Spleen (tissue), 7 donors: ENCODE data around the gene CENPB.

Experiments used
- POLR2A ChIP-seq, 3 donors: fragments of 450-650 bp; IDR thresholded peaks; one replicate each; pipeline ENCODE4 v1.5.1; 2017; ENCODE audit warnings: antibody characterized with exemption in 3 of 3, mild to moderate bottlenecking in 1 of 3
- TF ChIP-seq, protein P1 (sequence below), 11 experiments: fragments of 200-600 bp in 7 of 11; fragments of 450-650 bp in 4 of 11; sonication (generic) in 4 of 11; IDR thresholded peaks in 8 of 11; conservative IDR thresholded peaks in 3 of 11; 1 replicate in 7 of 11; 2 replicates in 4 of 11; pipeline versions ENCODE4 v1.4.0 to v1.8.0; 2016 to 2021; ENCODE audit warnings: antibody characterized with exemption in 11 of 11, inconsistent platforms in 4 of 11, mild to moderate bottlenecking in 1 of 11
- donor health status: DM: no; HTN: no; CAD: no; lungs with moderate emphysema.
- donor health status: DM: no; HTN: no; CAD: no.
- donor health status: DM: no; HTN: no; CAD: no.

GRCh38 chr20:3836132-3836531 lies 49.6 kb upstream of the CENPB start:
- TF ChIP-seq, protein P1, sequence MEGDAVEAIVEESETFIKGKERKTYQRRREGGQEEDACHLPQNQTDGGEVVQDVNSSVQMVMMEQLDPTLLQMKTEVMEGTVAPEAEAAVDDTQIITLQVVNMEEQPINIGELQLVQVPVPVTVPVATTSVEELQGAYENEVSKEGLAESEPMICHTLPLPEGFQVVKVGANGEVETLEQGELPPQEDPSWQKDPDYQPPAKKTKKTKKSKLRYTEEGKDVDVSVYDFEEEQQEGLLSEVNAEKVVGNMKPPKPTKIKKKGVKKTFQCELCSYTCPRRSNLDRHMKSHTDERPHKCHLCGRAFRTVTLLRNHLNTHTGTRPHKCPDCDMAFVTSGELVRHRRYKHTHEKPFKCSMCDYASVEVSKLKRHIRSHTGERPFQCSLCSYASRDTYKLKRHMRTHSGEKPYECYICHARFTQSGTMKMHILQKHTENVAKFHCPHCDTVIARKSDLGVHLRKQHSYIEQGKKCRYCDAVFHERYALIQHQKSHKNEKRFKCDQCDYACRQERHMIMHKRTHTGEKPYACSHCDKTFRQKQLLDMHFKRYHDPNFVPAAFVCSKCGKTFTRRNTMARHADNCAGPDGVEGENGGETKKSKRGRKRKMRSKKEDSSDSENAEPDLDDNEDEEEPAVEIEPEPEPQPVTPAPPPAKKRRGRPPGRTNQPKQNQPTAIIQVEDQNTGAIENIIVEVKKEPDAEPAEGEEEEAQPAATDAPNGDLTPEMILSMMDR (IDR thresholded peaks at IDR 0.05 in 8 of 11, conservative IDR thresholded peaks at IDR 0.05 in 3 of 11) = no peak
- no peak for TF ChIP-seq POLR2A (IDR thresholded peaks at IDR 0.05)
